Mesothelial cell of epicardium (in vitro differentiated cells): ENCODE measurements around the gene PDE6A. TPM values are rescaled to one million over a fixed set of nuclear protein-coding genes. Genes with fewer than 3 reads are reported as not detected.

Experiments used
- DNase-seq, 2 experiments: peaks; one replicate each; pipeline ENCODE4 v3.0.0; 2021; ENCODE audit warnings: low spot score in 2 of 2; ENCODE audit not compliant: unreplicated experiment in 2 of 2
- H3K27ac Mint-ChIP-seq: 2 replicates; pipeline ENCODE4 v1.8.0; 2021; ENCODE audit warnings: mixed read lengths
- H3K27me3 Mint-ChIP-seq: 2 replicates; pipeline ENCODE4 v1.8.0; 2021; ENCODE audit warnings: low read depth, mixed read lengths
- H3K36me3 Mint-ChIP-seq: 2 replicates; pipeline ENCODE4 v1.8.0; 2021; ENCODE audit warnings: mixed read lengths
- H3K4me1 Mint-ChIP-seq: 2 replicates; pipeline ENCODE4 v1.8.0; 2021; ENCODE audit warnings: mixed read lengths
- H3K4me3 Mint-ChIP-seq: 2 replicates; pipeline ENCODE4 v1.8.0; 2021; ENCODE audit warnings: mild to moderate bottlenecking, moderate library complexity, mixed read lengths
- H3K9me3 Mint-ChIP-seq: 2 replicates; pipeline ENCODE4 v1.8.0; 2021; ENCODE audit warnings: mixed read lengths
- total RNA-seq: library from RNA; stranded (reverse); gene quantifications from 3 replicates; pipeline ENCODE4 v1.2.1, GENCODE V29; 2021
- TF ChIP-seq, protein P1 (sequence below): fragments of 200-600 bp; sonication (generic); IDR thresholded peaks from one replicate; pipeline ENCODE4 v1.5.0; 2021; ENCODE audit warnings: antibody characterized with exemption; ENCODE audit not compliant: unreplicated experiment

Gene PDE6A
- total RNA-seq, 1 donor from 2014 or later, result 0.18 TPM

- no peaks in the 10 kb centered on the region for H3K27me3 Mint-ChIP-seq
- DNase-seq, result no peak
- no peak overlapping the region for H3K27ac Mint-ChIP-seq
- TF ChIP-seq, protein P1, sequence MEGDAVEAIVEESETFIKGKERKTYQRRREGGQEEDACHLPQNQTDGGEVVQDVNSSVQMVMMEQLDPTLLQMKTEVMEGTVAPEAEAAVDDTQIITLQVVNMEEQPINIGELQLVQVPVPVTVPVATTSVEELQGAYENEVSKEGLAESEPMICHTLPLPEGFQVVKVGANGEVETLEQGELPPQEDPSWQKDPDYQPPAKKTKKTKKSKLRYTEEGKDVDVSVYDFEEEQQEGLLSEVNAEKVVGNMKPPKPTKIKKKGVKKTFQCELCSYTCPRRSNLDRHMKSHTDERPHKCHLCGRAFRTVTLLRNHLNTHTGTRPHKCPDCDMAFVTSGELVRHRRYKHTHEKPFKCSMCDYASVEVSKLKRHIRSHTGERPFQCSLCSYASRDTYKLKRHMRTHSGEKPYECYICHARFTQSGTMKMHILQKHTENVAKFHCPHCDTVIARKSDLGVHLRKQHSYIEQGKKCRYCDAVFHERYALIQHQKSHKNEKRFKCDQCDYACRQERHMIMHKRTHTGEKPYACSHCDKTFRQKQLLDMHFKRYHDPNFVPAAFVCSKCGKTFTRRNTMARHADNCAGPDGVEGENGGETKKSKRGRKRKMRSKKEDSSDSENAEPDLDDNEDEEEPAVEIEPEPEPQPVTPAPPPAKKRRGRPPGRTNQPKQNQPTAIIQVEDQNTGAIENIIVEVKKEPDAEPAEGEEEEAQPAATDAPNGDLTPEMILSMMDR, result no peak
- no peaks in the 10 kb centered on the region for H3K9me3 Mint-ChIP-seq
- H3K36me3 Mint-ChIP-seq, result no peaks in the 10 kb centered on the region
- H3K4me3 Mint-ChIP-seq, result no peak overlapping the region
- H3K4me1 Mint-ChIP-seq, result no peaks in the 10 kb centered on the region
These were observed 118.0 kb downstream of the PDE6A start for GRCh38 chr5:149826574-149826973.

DNA sequence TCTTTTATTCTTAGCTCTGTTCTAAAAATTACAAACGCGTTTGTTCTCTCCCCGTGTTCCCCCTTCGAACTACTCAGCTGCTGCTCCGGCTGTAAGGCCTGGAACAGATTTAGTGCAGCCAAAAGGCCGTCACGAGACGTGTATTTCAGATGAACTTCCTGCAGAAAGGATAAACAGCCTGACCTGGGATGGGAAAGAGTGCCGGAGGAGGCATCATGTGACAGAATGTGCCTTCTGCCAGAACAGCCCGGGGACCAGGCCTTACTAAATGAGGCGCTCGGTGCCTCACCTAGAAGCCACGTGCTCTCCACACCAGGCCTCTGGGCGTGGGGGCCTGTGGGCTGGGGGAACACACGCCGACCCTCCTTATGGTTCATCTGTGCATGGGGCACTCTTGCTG, 119.7 kb downstream of the PDE6A start:
- no peaks in the 10 kb centered on the region for H3K4me1 Mint-ChIP-seq
- DNase-seq, result no peak
- no peaks in the 10 kb centered on the region for H3K36me3 Mint-ChIP-seq
- H3K27me3 Mint-ChIP-seq, result no peaks in the 10 kb centered on the region
- no peak overlapping the region for H3K4me3 Mint-ChIP-seq
- no peaks in the 10 kb centered on the region for H3K9me3 Mint-ChIP-seq
- peak overlapping the region; percentile 52 for H3K27ac Mint-ChIP-seq
- TF ChIP-seq, protein P1, result no peak

- DNase-seq, result no peak
- TF ChIP-seq, protein P1, result no peak
- Mint-ChIP-seq H3K36me3 (no peaks in the 10 kb centered on the region), H3K4me3 (no peak overlapping the region), H3K9me3 (no peaks in the 10 kb centered on the region), H3K27me3 (no peaks in the 10 kb centered on the region), H3K4me1 (no peaks in the 10 kb centered on the region), H3K27ac (no peak overlapping the region)
These were observed 120.5 kb downstream of the PDE6A start for GRCh38 chr5:149824120-149824519.

- H3K27ac Mint-ChIP-seq, result no peak overlapping the region
- no peaks in the 10 kb centered on the region for H3K36me3 Mint-ChIP-seq
- no peaks in the 10 kb centered on the region for H3K4me1 Mint-ChIP-seq
- H3K9me3 Mint-ChIP-seq, result no peaks in the 10 kb centered on the region
- no peaks in the 10 kb centered on the region for H3K27me3 Mint-ChIP-seq
- no peak for DNase-seq
- H3K4me3 Mint-ChIP-seq, result no peak overlapping the region
- TF ChIP-seq, protein P1, result no peak
These were observed 121.2 kb downstream of the PDE6A start for GRCh38 chr5:149823375-149823774.

- TF ChIP-seq, protein P1, result no peak
- Mint-ChIP-seq H3K27me3 (no peaks in the 10 kb centered on the region), H3K9me3 (no peaks in the 10 kb centered on the region), H3K4me1 (no peaks in the 10 kb centered on the region), H3K36me3 (no peaks in the 10 kb centered on the region), H3K27ac (no peak overlapping the region), H3K4me3 (no peak overlapping the region)
- DNase-seq, result no peak
These were observed 122.3 kb downstream of the PDE6A start for GRCh38 chr5:149822301-149822700.
